ENCODE data around the gene PPM1L. TPM values are rescaled to one million over a fixed set of nuclear protein-coding genes. Genes with fewer than 3 reads are reported as not detected.

Gene PPM1L
- polyA plus RNA-seq, 1 experiment, result 0.66 TPM

- POLR2A ChIA-PET, result no interaction called here
- no peaks in the 10 kb centered on the region for H3K36me3 ChIP-seq (ENCODE audit: control insufficient read depth, insufficient read depth, low read length)
- H3K4me3 ChIP-seq (ENCODE audit: low read depth, low read length), result no peak overlapping the region
- CTCF ChIA-PET, result no interaction called here
- DNase-seq (ENCODE audit: low read depth), result no peak
- 0 out of 2 replicates have a peak, but pooled peaks cover 1% of the 10 kb centered on the region for H3K27me3 ChIP-seq (ENCODE audit: control insufficient read depth, insufficient read depth, low read length)
- no peak for TF ChIP-seq CTCF (IDR thresholded peaks at IDR 0.05; ENCODE audit: insufficient read depth, low read depth, low read length)
Measured at GRCh38 chr3:160771811-160772459, 15.9 kb downstream of the PPM1L start.

GRCh38 chr3:160773722-160774121, 17.7 kb downstream of the PPM1L start:
- TF ChIP-seq CTCF (IDR thresholded peaks at IDR 0.05; ENCODE audit: insufficient read depth, low read depth, low read length), result no peak
- Histone ChIP-seq H3K27me3 (ENCODE audit: control insufficient read depth, insufficient read depth, low read length) (0 out of 2 replicates have a peak, but pooled peaks cover 1% of the 10 kb centered on the region), H3K36me3 (ENCODE audit: control insufficient read depth, insufficient read depth, low read length) (no peaks in the 10 kb centered on the region), H3K4me3 (ENCODE audit: low read depth, low read length) (no peak overlapping the region)
- ChIA-PET CTCF (no interaction called here), POLR2A (no interaction called here)
- DNase-seq (ENCODE audit: low read depth), result no peak

- POLR2A ChIA-PET, result no interaction called here
- Histone ChIP-seq H3K36me3 (ENCODE audit: control insufficient read depth, insufficient read depth, low read length) (no peaks in the 10 kb centered on the region), H3K4me3 (ENCODE audit: low read depth, low read length) (no peak overlapping the region), H3K27me3 (ENCODE audit: control insufficient read depth, insufficient read depth, low read length) (0 out of 2 replicates have a peak, but pooled peaks cover 1% of the 10 kb centered on the region)
- CTCF ChIA-PET, result no interaction called here
- TF ChIP-seq CTCF (IDR thresholded peaks at IDR 0.05; ENCODE audit: insufficient read depth, low read depth, low read length), result no peak
- no peak for DNase-seq (ENCODE audit: low read depth)
Measured at GRCh38 chr3:160774172-160774571, 18.1 kb downstream of the PPM1L start.

DNA sequence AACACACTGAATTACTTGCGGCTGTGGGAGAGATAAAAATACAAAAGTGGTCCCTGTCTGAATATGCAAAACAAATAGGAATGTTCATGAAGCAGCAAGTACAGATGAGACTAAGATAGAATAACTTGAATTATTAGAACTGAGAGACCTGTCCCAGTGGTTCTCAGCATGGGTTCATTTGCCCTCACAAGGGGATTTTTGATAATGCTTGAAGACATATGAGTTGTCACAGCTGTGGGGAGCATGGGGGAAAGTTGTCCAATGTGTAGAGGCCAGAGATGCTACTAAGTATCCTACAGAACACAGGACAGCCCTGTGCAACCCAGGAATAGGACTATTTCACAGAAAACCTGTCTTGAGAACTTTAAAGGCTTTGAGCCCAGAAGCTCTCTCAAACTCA, 22.4 kb downstream of the PPM1L start:
- no peak overlapping the region for H3K4me3 ChIP-seq (ENCODE audit: low read depth, low read length)
- no peaks in the 10 kb centered on the region for H3K36me3 ChIP-seq (ENCODE audit: control insufficient read depth, insufficient read depth, low read length)
- POLR2A ChIA-PET, result no interaction called here
- 0 out of 2 replicates have a peak, but pooled peaks cover 1% of the 10 kb centered on the region for H3K27me3 ChIP-seq (ENCODE audit: control insufficient read depth, insufficient read depth, low read length)
- CTCF ChIA-PET, result no interaction called here
- no peak for DNase-seq (ENCODE audit: low read depth)
- TF ChIP-seq CTCF (IDR thresholded peaks at IDR 0.05; ENCODE audit: insufficient read depth, low read depth, low read length), result no peak

DNA sequence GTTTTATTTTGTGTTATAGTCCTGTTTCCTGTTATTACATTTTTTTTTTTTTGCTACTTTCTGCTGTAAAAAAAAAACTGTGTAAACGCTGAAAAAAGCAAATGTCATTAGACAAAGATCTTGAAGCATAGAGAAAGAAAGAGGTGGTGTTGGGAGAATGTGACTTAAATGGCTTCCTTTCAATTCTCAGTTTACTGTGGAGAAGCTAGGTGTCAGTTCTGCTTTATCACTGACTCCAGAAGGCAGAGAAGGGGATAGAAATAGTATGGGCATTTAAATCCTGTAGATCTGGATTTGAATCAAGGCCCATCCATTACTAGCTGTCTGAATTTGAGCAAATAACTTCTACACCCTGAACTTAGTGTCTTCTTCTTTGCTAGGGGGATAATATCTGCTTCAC, 23.0 kb downstream of the PPM1L start:
- Histone ChIP-seq H3K4me3 (ENCODE audit: low read depth, low read length) (no peak overlapping the region), H3K27me3 (ENCODE audit: control insufficient read depth, insufficient read depth, low read length) (no peaks in the 10 kb centered on the region), H3K36me3 (ENCODE audit: control insufficient read depth, insufficient read depth, low read length) (no peaks in the 10 kb centered on the region)
- CTCF ChIA-PET, result no interaction called here
- TF ChIP-seq CTCF (IDR thresholded peaks at IDR 0.05; ENCODE audit: insufficient read depth, low read depth, low read length), result no peak
- POLR2A ChIA-PET, result no interaction called here
- no peak for DNase-seq (ENCODE audit: low read depth)
